Testis (tissue), 2 donors: ENCODE measurements around the gene TMEM273.

Source experiments
- POLR2A ChIP-seq: fragments of 450-650 bp; IDR thresholded peaks from one replicate; pipeline ENCODE4 v1.6.1; 2017; ENCODE audit warnings: antibody characterized with exemption, mild to moderate bottlenecking, moderate library complexity
- TF ChIP-seq, protein P1 (sequence below), 3 experiments: fragments of 450-650 bp in 2 of 3; fragments of 200-600 bp in 1 of 3; sonication (generic) in 1 of 3; IDR thresholded peaks; one replicate each; pipeline ENCODE4 v1.5.1; 2016 to 2019; ENCODE audit warnings: antibody characterized with exemption in 3 of 3, mild to moderate bottlenecking in 2 of 3, moderate library complexity in 1 of 3

DNA sequence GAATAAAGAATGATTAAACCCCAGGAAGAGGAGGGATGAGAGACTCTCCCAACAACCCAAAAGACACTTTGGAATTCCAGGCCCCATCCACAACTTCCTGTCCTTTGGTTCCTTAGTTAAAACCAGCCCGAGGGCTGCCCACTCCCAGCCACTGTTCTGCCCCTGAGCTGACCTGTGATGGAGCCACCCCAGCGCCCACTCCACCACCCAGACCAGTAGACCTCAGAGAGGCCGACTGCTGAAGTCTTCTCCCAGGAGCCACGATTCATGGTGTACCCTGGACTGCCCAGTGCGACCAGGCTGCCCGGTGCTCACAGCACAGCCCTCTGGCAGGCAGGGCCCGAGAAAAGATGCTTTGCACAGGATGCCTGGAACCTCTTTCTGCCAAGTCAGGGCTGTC is 79.5 kb downstream of the TMEM273 start:
- TF ChIP-seq, protein P1, sequence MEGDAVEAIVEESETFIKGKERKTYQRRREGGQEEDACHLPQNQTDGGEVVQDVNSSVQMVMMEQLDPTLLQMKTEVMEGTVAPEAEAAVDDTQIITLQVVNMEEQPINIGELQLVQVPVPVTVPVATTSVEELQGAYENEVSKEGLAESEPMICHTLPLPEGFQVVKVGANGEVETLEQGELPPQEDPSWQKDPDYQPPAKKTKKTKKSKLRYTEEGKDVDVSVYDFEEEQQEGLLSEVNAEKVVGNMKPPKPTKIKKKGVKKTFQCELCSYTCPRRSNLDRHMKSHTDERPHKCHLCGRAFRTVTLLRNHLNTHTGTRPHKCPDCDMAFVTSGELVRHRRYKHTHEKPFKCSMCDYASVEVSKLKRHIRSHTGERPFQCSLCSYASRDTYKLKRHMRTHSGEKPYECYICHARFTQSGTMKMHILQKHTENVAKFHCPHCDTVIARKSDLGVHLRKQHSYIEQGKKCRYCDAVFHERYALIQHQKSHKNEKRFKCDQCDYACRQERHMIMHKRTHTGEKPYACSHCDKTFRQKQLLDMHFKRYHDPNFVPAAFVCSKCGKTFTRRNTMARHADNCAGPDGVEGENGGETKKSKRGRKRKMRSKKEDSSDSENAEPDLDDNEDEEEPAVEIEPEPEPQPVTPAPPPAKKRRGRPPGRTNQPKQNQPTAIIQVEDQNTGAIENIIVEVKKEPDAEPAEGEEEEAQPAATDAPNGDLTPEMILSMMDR (IDR thresholded peaks at IDR 0.05), result no peak
- no peak for TF ChIP-seq POLR2A
